ENCODE data around the gene RBBP8NL. TPM values are rescaled to one million over a fixed set of nuclear protein-coding genes. Genes with fewer than 3 reads are reported as not detected.

Gene RBBP8NL
- total RNA-seq, 4 donors from 2014 or later: 1.1 to 6.0 (median 4.6) TPM

GRCh38 chr20:62470459-62470858 lies 43.1 kb upstream of the RBBP8NL start:
- no peak overlapping the region for H3K4me3 ChIP-seq (replicated peaks in 1 of 3)
- WGBS, 2 donors: 78% methylated on average over 7 to 12 of the region's 12 CpGs
- TF ChIP-seq CTCF (IDR thresholded peaks at IDR 0.05): no peak
- peaks cover 0 to 6% of the 10 kb centered on the region in 2 donors for H3K4me1 ChIP-seq
- peaks cover 4% of the 10 kb centered on the region for H3K27me3 ChIP-seq
- H3K27ac ChIP-seq: no peak overlapping the region
- no peaks in the 10 kb centered on the region for H3K36me3 ChIP-seq
- H3K9me3 ChIP-seq: no peaks in the 10 kb centered on the region
- no peak for DNase-seq
- intact Hi-C loops (cut with DNase I): no loop called here

GRCh38 chr20:62470001-62470400 lies 42.7 kb upstream of the RBBP8NL start:
- TF ChIP-seq CTCF (IDR thresholded peaks at IDR 0.05) (no peak), POLR2A (IDR thresholded peaks at IDR 0.05) (no peak)
- DNase-seq: no peak
- peaks cover 0 to 2% of the 10 kb centered on the region in 2 donors for H3K4me1 ChIP-seq
- no peaks in the 10 kb centered on the region for H3K9me3 ChIP-seq
- H3K27me3 ChIP-seq: no peaks in the 10 kb centered on the region
- 43 to 49% methylated on average over 17 to 18 of the region's 18 CpGs for WGBS, 2 donors
- intact Hi-C loops (cut with DNase I): no loop called here
- no peaks in the 10 kb centered on the region for H3K36me3 ChIP-seq
- H3K27ac ChIP-seq: no peak overlapping the region
- H3K4me3 ChIP-seq (replicated peaks in 1 of 3): no peak overlapping the region

- intact Hi-C loops (cut with DNase I): no loop called here
- no peak overlapping the region for H3K4me3 ChIP-seq (replicated peaks in 1 of 3)
- no peaks in the 10 kb centered on the region for H3K9me3 ChIP-seq
- 81 to 90% methylated on average over 14 to 16 of the region's 17 CpGs for WGBS, 2 donors
- H3K27ac ChIP-seq: no peak overlapping the region
- no peaks in the 10 kb centered on the region for H3K4me1 ChIP-seq
- no peaks in the 10 kb centered on the region for H3K27me3 ChIP-seq
- H3K36me3 ChIP-seq: no peaks in the 10 kb centered on the region
- DNase-seq: no peak
- no peak for TF ChIP-seq POLR2A (IDR thresholded peaks at IDR 0.05)
- no peak for TF ChIP-seq CTCF (IDR thresholded peaks at IDR 0.05)
Measured at GRCh38 chr20:62469352-62469751, 42.0 kb upstream of the RBBP8NL start.

- H3K36me3 ChIP-seq: no peaks in the 10 kb centered on the region
Measured at GRCh38 chr20:62466806-62467537, 39.6 kb upstream of the RBBP8NL start.

GRCh38 chr20:62466072-62466760 lies 38.9 kb upstream of the RBBP8NL start:
- WGBS, 2 donors: 84 to 87% methylated on average over 24 to 35 of the region's 48 CpGs
- Histone ChIP-seq H3K27ac (no peak overlapping the region), H3K4me3 (replicated peaks in 1 of 3) (no peak overlapping the region), H3K9me3 (no peaks in the 10 kb centered on the region), H3K4me1 (peaks cover 0 to 3% of the 10 kb centered on the region in 2 donors), H3K36me3 (no peaks in the 10 kb centered on the region), H3K27me3 (no peaks in the 10 kb centered on the region)
- intact Hi-C loops (cut with DNase I): no loop called here
- DNase-seq: no peak
- no peak for TF ChIP-seq CTCF (IDR thresholded peaks at IDR 0.05)
- no peak for TF ChIP-seq POLR2A (IDR thresholded peaks at IDR 0.05)

More at GRCh38 chr20:62466806-62467537, 39.6 kb upstream of the RBBP8NL start:
- intact Hi-C loops (cut with DNase I): no loop called here
- Histone ChIP-seq H3K4me3 (replicated peaks in 1 of 3) (no peak overlapping the region), H3K9me3 (no peaks in the 10 kb centered on the region), H3K4me1 (no peaks in the 10 kb centered on the region), H3K27ac (no peak overlapping the region), H3K27me3 (no peaks in the 10 kb centered on the region)
- DNase-seq: no peak
- WGBS, 2 donors: 84 to 86% methylated on average over 4 to 18 of the region's 19 CpGs
- TF ChIP-seq POLR2A (IDR thresholded peaks at IDR 0.05): no peak
